Neural cell (in vitro differentiated cells): ENCODE results near the gene CNTNAP2. TPM values are rescaled to one million over a fixed set of nuclear protein-coding genes. Genes with fewer than 3 reads are reported as not detected.

Experiments
- H2AFZ ChIP-seq: fragments of 200-600, 300-800 bp; sonication (generic), shearing (Covaris generic); 2 replicates; pipeline ENCODE4 v1.6.0; 2014; ENCODE audit warnings: low read depth, mild to moderate bottlenecking, antibody characterized with exemption, low read length, moderate library complexity
- H3F3A ChIP-seq: fragments of 200-600 bp; shearing (Covaris generic); 2 replicates; pipeline ENCODE4 v1.6.1; 2016; ENCODE audit warnings: mild to moderate bottlenecking, moderate library complexity, mixed read lengths, antibody characterized with exemption, low read length; ENCODE audit not compliant: insufficient read depth, poor library complexity, severe bottlenecking
- H3K27ac ChIP-seq: fragments of 200-600, 300-800 bp; sonication (generic), shearing (Covaris generic); 2 replicates; pipeline ENCODE4 v1.5.1; 2014; ENCODE audit warnings: mild to moderate bottlenecking, low read length, moderate library complexity
- H3K27me3 ChIP-seq: fragments of 300-800, 200-600 bp; sonication (generic), shearing (Covaris generic); 2 replicates; pipeline ENCODE4 v1.6.0; 2014; ENCODE audit warnings: mild to moderate bottlenecking, low read depth, low read length, moderate library complexity; ENCODE audit not compliant: insufficient read depth
- H3K36me3 ChIP-seq: fragments of 300-800, 200-600 bp; sonication (generic), shearing (Covaris generic); 2 replicates; pipeline ENCODE4 v1.5.1; 2014; ENCODE audit warnings: mild to moderate bottlenecking, antibody characterized with exemption, low read length, moderate library complexity; ENCODE audit not compliant: insufficient read depth
- H3K4me2 ChIP-seq: fragments of 300-800, 200-600 bp; sonication (generic), shearing (Covaris generic); 2 replicates; pipeline ENCODE4 v1.6.0; 2014; ENCODE audit warnings: mild to moderate bottlenecking, low read length
- H3K4me3 ChIP-seq: fragments of 300-800, 200-600 bp; sonication (generic), shearing (Covaris generic); 2 replicates; pipeline ENCODE4 v1.5.1; 2014; ENCODE audit warnings: mild to moderate bottlenecking, low read length, moderate library complexity
- H3K79me2 ChIP-seq: fragments of 200-600 bp; shearing (Covaris generic); replicated peaks from 2 replicates; pipeline ENCODE4 v1.6.0; 2014; ENCODE audit warnings: mild to moderate bottlenecking, low read length, moderate library complexity; ENCODE audit not compliant: insufficient read depth
- H3K9ac ChIP-seq: fragments of 300-800, 200-600 bp; sonication (generic), shearing (Covaris generic); 2 replicates; pipeline ENCODE4 v1.6.1; 2016; ENCODE audit warnings: mild to moderate bottlenecking, low read length, mixed read lengths
- H3K9me2 ChIP-seq: fragments of 200-600 bp; shearing (Covaris generic); 2 replicates; pipeline ENCODE4 v1.6.1; 2016; ENCODE audit warnings: mild to moderate bottlenecking, low read length, mixed read lengths; ENCODE audit not compliant: insufficient read depth
- H3K9me3 ChIP-seq: fragments of 200-600, 300-800 bp; sonication (generic), shearing (Covaris generic); 2 replicates; pipeline ENCODE4 v1.6.1; 2016; ENCODE audit warnings: mild to moderate bottlenecking, mixed run types, low read length, moderate library complexity, mixed read lengths
- H4K20me1 ChIP-seq: fragments of 200-600 bp; shearing (Covaris generic); 2 replicates; pipeline ENCODE4 v1.6.1; 2016; ENCODE audit warnings: mild to moderate bottlenecking, mixed run types; ENCODE audit not compliant: insufficient read depth
- CTCF ChIP-seq: fragments of 450-650 bp; IDR thresholded peaks from 2 replicates; pipeline ENCODE4 v1.5.1; 2014; ENCODE audit warnings: antibody characterized with exemption, mild to moderate bottlenecking, moderate library complexity; ENCODE audit not compliant: poor library complexity, severe bottlenecking
- EP300 ChIP-seq: fragments of 450-650 bp; conservative IDR thresholded peaks from 2 replicates; pipeline ENCODE4 v1.6.1; 2014; ENCODE audit warnings: antibody characterized with exemption, mild to moderate bottlenecking, moderate library complexity; ENCODE audit not compliant: poor library complexity, severe bottlenecking
- EZH2 ChIP-seq: fragments of 200-600, 300-800 bp; shearing (Covaris generic), sonication (generic); IDR thresholded peaks from 2 replicates; pipeline ENCODE4 v1.6.1; 2014; ENCODE audit warnings: antibody characterized with exemption, low read length, borderline replicate concordance, mild to moderate bottlenecking; ENCODE audit not compliant: insufficient read depth, poor library complexity, severe bottlenecking
- MXI1 ChIP-seq: fragments of 450-650 bp; conservative IDR thresholded peaks from 2 replicates; pipeline ENCODE4 v1.6.1; 2014; ENCODE audit warnings: antibody characterized with exemption, mild to moderate bottlenecking; ENCODE audit not compliant: poor library complexity, severe bottlenecking
- POLR2AphosphoS5 ChIP-seq: IDR thresholded peaks from 2 replicates; pipeline ENCODE4 v1.6.1; 2012
- RAD21 ChIP-seq: fragments of 450-650 bp; conservative IDR thresholded peaks from 2 replicates; pipeline ENCODE4 v1.6.1; 2014; ENCODE audit warnings: antibody characterized with exemption, mild to moderate bottlenecking, moderate library complexity
- SMC3 ChIP-seq: fragments of 450-650 bp; conservative IDR thresholded peaks from 2 replicates; pipeline ENCODE4 v1.6.1; 2014; ENCODE audit warnings: antibody characterized with exemption, mild to moderate bottlenecking, moderate library complexity; ENCODE audit not compliant: poor library complexity
- TAF1 ChIP-seq: IDR thresholded peaks from 2 replicates; pipeline ENCODE4 v1.6.1; 2012; ENCODE audit warnings: low read depth
- polyA plus RNA-seq: library from polyadenylated mRNA; depleted of rRNA; stranded (reverse); fragments of >200 nt; gene quantifications from 2 replicates; pipeline ENCODE4 v1.2.3, GENCODE V29; 2014
- TF ChIP-seq, protein P1 (sequence below): IDR thresholded peaks from 2 replicates; pipeline ENCODE4 v1.6.1; 2012; ENCODE audit warnings: borderline replicate concordance

Gene CNTNAP2
- polyA plus RNA-seq, 1 donor from 2014 or later, result 276 TPM

GRCh38 chr7:148276314-148277041, 2159.9 kb downstream of the CNTNAP2 start:
- Histone ChIP-seq H3K9me3 (no peaks in the 10 kb centered on the region), H3K4me2 (peak overlapping the region; percentile 61), H3K79me2 (no peaks in the 10 kb centered on the region), H3K9ac (peak overlapping the region; percentile 93), H3F3A (peaks cover 8% of the 10 kb centered on the region), H3K27me3 (no peaks in the 10 kb centered on the region), H3K36me3 (no peaks in the 10 kb centered on the region), H3K27ac (peak overlapping the region; percentile 100), H3K4me3 (peak overlapping the region; percentile 59), H4K20me1 (no peaks in the 10 kb centered on the region), H3K9me2 (no peaks in the 10 kb centered on the region), H2AFZ (peak overlapping the region; percentile 29)
- TF ChIP-seq POLR2AphosphoS5 (peak; percentile 63), MXI1 (peak; percentile 2), RAD21 (peak; percentile 49), TAF1 (peak; percentile 8), SMC3 (peak; percentile 35), EP300 (peak; percentile 88), EZH2 (no peak), CTCF (no peak)
- TF ChIP-seq, protein P1, sequence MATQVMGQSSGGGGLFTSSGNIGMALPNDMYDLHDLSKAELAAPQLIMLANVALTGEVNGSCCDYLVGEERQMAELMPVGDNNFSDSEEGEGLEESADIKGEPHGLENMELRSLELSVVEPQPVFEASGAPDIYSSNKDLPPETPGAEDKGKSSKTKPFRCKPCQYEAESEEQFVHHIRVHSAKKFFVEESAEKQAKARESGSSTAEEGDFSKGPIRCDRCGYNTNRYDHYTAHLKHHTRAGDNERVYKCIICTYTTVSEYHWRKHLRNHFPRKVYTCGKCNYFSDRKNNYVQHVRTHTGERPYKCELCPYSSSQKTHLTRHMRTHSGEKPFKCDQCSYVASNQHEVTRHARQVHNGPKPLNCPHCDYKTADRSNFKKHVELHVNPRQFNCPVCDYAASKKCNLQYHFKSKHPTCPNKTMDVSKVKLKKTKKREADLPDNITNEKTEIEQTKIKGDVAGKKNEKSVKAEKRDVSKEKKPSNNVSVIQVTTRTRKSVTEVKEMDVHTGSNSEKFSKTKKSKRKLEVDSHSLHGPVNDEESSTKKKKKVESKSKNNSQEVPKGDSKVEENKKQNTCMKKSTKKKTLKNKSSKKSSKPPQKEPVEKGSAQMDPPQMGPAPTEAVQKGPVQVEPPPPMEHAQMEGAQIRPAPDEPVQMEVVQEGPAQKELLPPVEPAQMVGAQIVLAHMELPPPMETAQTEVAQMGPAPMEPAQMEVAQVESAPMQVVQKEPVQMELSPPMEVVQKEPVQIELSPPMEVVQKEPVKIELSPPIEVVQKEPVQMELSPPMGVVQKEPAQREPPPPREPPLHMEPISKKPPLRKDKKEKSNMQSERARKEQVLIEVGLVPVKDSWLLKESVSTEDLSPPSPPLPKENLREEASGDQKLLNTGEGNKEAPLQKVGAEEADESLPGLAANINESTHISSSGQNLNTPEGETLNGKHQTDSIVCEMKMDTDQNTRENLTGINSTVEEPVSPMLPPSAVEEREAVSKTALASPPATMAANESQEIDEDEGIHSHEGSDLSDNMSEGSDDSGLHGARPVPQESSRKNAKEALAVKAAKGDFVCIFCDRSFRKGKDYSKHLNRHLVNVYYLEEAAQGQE, result peak; percentile 90

GRCh38 chr7:148277042-148277660, 2160.6 kb downstream of the CNTNAP2 start:
- Histone ChIP-seq H3K4me3 (peak overlapping the region; percentile 59), H3K27ac (peak overlapping the region; percentile 100)

More at GRCh38 chr7:148277042-148277660, 2160.6 kb downstream of the CNTNAP2 start:
- peak overlapping the region; percentile 93 for H3K9ac ChIP-seq
- no peaks in the 10 kb centered on the region for H3K9me2 ChIP-seq
- TF ChIP-seq CTCF, result peak; percentile 30
- TF ChIP-seq POLR2AphosphoS5, result no peak
- no peak for TF ChIP-seq RAD21
- TF ChIP-seq, protein P1, result no peak
- no peak for TF ChIP-seq MXI1
- no peak for TF ChIP-seq EP300
- TF ChIP-seq TAF1, result peak; percentile 2
- no peak for TF ChIP-seq EZH2
- TF ChIP-seq SMC3, result no peak
- no peaks in the 10 kb centered on the region for H3K9me3 ChIP-seq
- peak overlapping the region; percentile 29 for H2AFZ ChIP-seq
- H3K36me3 ChIP-seq, result no peaks in the 10 kb centered on the region
- H4K20me1 ChIP-seq, result no peaks in the 10 kb centered on the region
- no peaks in the 10 kb centered on the region for H3K27me3 ChIP-seq
- H3K4me2 ChIP-seq, result peak overlapping the region; percentile 61
- peaks cover 8% of the 10 kb centered on the region for H3F3A ChIP-seq
- no peaks in the 10 kb centered on the region for H3K79me2 ChIP-seq
